Body of pancreas (tissue), 4 donors: Measurements from ENCODE around the gene ITGAX. TPM values are rescaled to one million over a fixed set of nuclear protein-coding genes. Genes with fewer than 3 reads are reported as not detected.

Source experiments
- ATAC-seq: fragments of 150-250 bp; one replicate; pipeline ENCODE4 v1.9.1; 2016
- DNase-seq, 4 donors: peaks; one replicate each; pipeline ENCODE4 v3.0.0-alpha.2; 2019
- H3K27ac ChIP-seq, 4 donors: fragments of 200-600 bp; sonication (generic); 1 replicate in 3 of 4; 2 replicates in 1 of 4; pipeline versions ENCODE4 v1.5.1 to v1.6.1; 2016 to 2019; ENCODE audit warnings: mild to moderate bottlenecking in 1 of 4, mixed read lengths in 1 of 4, moderate library complexity in 1 of 4
- H3K27me3 ChIP-seq, 2 donors: fragments of 200-600 bp; sonication (generic); one replicate each; pipeline ENCODE4 v1.6.0; 2016; ENCODE audit warnings: mild to moderate bottlenecking in 1 of 2
- H3K36me3 ChIP-seq, 2 donors: fragments of 200-600 bp; sonication (generic); replicated peaks in 1 of 2; 2 replicates each; pipeline ENCODE4 v1.5.1; 2016; ENCODE audit warnings: low read depth in 2 of 2; ENCODE audit not compliant: insufficient read depth in 1 of 2
- H3K4me1 ChIP-seq: fragments of 200-600 bp; sonication (generic); one replicate; pipeline ENCODE4 v1.6.0; 2016
- H3K4me3 ChIP-seq, 2 donors: fragments of 200-600 bp; sonication (generic); 1 replicate in 1 of 2; 2 replicates in 1 of 2; pipeline ENCODE4 v1.5.1; 2016 to 2019
- H3K9me3 ChIP-seq, 3 donors: fragments of 200-600 bp; sonication (generic); 1 replicate in 2 of 3; 2 replicates in 1 of 3; pipeline ENCODE4 v1.5.1; 2016
- CTCF ChIP-seq, 7 experiments: fragments of 450-650 bp in 4 of 7; fragments of 200-600 bp in 3 of 7; sonication (generic) in 3 of 7; IDR thresholded peaks; one replicate each; pipeline ENCODE4 v1.5.1; 2016 to 2019; ENCODE audit warnings: antibody characterized with exemption in 7 of 7
- POLR2A ChIP-seq, 3 donors: fragments of 450-650 bp; IDR thresholded peaks; one replicate each; pipeline ENCODE4 v1.6.1; 2016; ENCODE audit warnings: antibody characterized with exemption in 3 of 3, mild to moderate bottlenecking in 2 of 3
- WGBS, 2 donors: methylation state at CpG; one replicate each; pipeline ENCODE4 v1.1.5; 2017; 5-methylcytosine and 5-hydroxymethylcytosine counted together
- intact Hi-C: fragments of 100-400 bp; cut with DNase I; formaldehyde crosslinking; loops from one replicate; pipeline ENCODE4 v1.15.1; 2023
- total RNA-seq, 2 donors: library from RNA; depleted of rRNA; stranded (reverse); fragments of >200 nt; gene quantifications; one replicate each; pipeline ENCODE4 v1.1.0, GENCODE V29; 2016

ITGAX gene
- total RNA-seq, 2 donors from 2014 or later = 3.0 to 8.6 TPM

- DNase-seq = no peak
- TF ChIP-seq CTCF (IDR thresholded peaks at IDR 0.05) (no peak), POLR2A (IDR thresholded peaks at IDR 0.05) (no peak)
- Histone ChIP-seq H3K27ac (no peak overlapping the region), H3K36me3 (no peaks in the 10 kb centered on the region), H3K4me1 (peaks cover 13% of the 10 kb centered on the region), H3K4me3 (no peak overlapping the region), H3K9me3 (no peaks in the 10 kb centered on the region), H3K27me3 (peaks cover 0 to 15% of the 10 kb centered on the region in 2 donors)
- intact Hi-C loops = no loop called here
- no peak for ATAC-seq
- WGBS, 2 donors = 24 to 25% methylated on average over 8 of the region's 8 CpGs
Measured at GRCh38 chr16:31330553-31330890, 24.5 kb upstream of the ITGAX start.

GRCh38 chr16:31331141-31331764 is 23.7 kb upstream of the ITGAX start:
- no peak for TF ChIP-seq CTCF (IDR thresholded peaks at IDR 0.05)
- TF ChIP-seq POLR2A (IDR thresholded peaks at IDR 0.05) = no peak
- no peak overlapping the region for H3K27ac ChIP-seq
- H3K4me1 ChIP-seq = peaks cover 13% of the 10 kb centered on the region
- H3K9me3 ChIP-seq = no peaks in the 10 kb centered on the region
- H3K27me3 ChIP-seq = peaks cover 0 to 15% of the 10 kb centered on the region in 2 donors
- ATAC-seq (no peak), DNase-seq (no peak)
- H3K4me3 ChIP-seq = no peak overlapping the region
- intact Hi-C loops = no loop called here
- 0 to 4% methylated on average over 1 to 41 of the region's 46 CpGs for WGBS, 2 donors
- no peaks in the 10 kb centered on the region for H3K36me3 ChIP-seq

- ATAC-seq = no peak
- no peak overlapping the region for H3K4me3 ChIP-seq
- H3K4me1 ChIP-seq = peaks cover 13% of the 10 kb centered on the region
- 74 to 86% methylated on average over 18 to 23 of the region's 23 CpGs for WGBS, 2 donors
- peaks cover 0 to 15% of the 10 kb centered on the region in 2 donors for H3K27me3 ChIP-seq
- no peaks in the 10 kb centered on the region for H3K9me3 ChIP-seq
- H3K36me3 ChIP-seq = no peaks in the 10 kb centered on the region
- no peak for TF ChIP-seq POLR2A (IDR thresholded peaks at IDR 0.05)
- TF ChIP-seq CTCF (IDR thresholded peaks at IDR 0.05) = no peak
- intact Hi-C loops = no loop called here
- DNase-seq = no peak
- H3K27ac ChIP-seq = no peak overlapping the region
Measured at GRCh38 chr16:31331807-31332301, 23.1 kb upstream of the ITGAX start.

GRCh38 chr16:31332544-31332943 is 22.4 kb upstream of the ITGAX start:
- no peak for DNase-seq
- no peak for TF ChIP-seq CTCF (IDR thresholded peaks at IDR 0.05)
- Histone ChIP-seq H3K9me3 (no peaks in the 10 kb centered on the region), H3K4me1 (peaks cover 13% of the 10 kb centered on the region), H3K27me3 (peaks cover 0 to 15% of the 10 kb centered on the region in 2 donors), H3K4me3 (no peak overlapping the region), H3K36me3 (no peaks in the 10 kb centered on the region), H3K27ac (no peak overlapping the region)
- WGBS, 2 donors = 75 to 96% methylated on average over 4 of the region's 4 CpGs
- ATAC-seq = no peak
- intact Hi-C loops = no loop called here
